GM12801 (cell line): ENCODE measurements around the gene EMSY.

Experiments
- CTCF ChIP-seq: IDR thresholded peaks from one replicate; pipeline ENCODE4 v1.5.1; 2011; ENCODE audit warnings: control low read depth; ENCODE audit not compliant: insufficient read length; ENCODE audit errors: extremely low read depth

The EMSY gene

DNA sequence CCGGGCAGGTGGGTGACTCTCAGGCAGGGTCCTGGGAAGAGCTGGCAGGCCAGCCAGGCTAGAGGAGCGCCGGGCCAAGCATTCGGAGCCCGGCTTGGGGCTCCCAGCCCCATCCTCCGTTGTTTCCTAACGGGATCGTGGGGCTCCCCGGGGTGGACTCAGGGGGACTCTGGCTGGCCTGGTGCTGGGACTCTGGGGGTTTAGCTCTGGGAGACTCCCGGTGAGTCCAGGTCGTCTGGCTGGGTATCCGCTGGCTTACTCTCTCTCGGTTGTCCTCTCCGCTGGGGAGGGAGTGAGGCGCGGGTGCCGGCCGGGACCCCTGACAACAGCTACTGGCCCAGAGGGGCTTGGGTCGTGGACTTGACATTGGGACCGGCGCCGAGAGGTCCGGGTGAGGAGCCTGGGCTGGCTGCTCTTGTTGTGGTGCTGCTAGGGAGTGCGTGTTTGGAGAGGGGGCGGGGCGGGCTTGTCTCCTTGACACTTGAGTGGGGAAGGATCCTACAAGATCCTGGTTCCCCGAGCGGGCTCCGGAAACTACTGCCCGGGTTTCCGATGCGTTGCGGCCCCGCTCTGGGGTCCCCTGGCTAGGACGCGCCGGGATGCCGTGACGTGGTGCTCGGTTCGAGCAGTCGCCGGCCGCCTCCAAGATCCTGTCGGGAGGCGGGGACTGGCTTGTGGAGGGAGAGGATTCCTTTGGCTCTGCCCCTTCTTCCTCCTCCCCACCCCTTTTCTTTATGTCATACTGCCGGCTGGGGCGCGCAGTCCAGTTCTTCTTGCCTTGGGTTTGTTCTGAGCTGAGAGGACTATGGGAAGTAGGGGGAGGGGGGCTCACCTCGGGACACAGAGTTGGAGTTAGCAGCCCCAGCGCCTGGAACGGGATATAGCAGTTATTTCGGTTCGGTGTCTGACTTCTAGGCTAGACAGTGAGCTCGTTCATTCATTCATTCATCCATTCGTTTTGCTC, 585 bp downstream of the EMSY start:
- TF ChIP-seq CTCF = no peak

GRCh38 chr11:76448506-76448905, 3.7 kb downstream of the EMSY start:
- TF ChIP-seq CTCF = no peak

DNA sequence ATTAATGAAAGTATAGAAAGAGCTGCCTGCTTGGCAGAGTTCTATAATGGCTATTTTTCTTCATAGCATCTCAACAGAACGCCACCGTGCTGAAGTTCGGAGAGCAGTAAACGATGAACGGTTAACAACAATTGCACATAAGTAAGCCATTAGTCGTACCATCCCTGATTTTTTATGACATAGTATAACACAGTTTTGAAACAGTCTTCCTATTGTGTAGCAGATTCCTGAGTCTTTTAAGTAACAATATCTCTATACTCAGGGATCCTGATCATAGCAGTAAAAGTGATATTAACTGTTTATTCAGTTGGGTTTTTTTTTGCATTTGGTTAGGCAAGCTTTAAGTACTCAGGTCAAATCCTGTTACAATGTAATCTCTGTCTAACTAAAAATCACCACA, 8.4 kb downstream of the EMSY start:
- TF ChIP-seq CTCF = no peak

DNA sequence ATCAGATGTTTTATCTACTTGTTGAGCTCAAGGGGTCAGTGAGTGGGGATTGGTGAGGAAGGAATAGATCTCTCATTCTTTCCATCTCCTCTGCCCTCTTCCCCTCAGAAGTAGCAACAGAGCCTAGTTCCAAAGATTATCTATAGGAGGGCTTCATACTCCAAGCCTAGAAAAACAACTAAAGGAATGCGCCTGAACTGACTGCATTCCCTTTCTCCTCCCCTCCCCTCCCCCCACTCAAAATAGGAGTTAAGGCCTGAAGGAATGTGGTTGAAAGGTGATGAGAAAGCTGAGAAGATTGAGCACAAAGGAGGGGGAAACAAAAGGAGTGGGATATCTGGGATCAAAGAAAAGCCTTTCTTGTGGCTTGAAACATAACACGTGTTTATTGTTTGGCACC, 10.5 kb downstream of the EMSY start:
- no peak for TF ChIP-seq CTCF

DNA sequence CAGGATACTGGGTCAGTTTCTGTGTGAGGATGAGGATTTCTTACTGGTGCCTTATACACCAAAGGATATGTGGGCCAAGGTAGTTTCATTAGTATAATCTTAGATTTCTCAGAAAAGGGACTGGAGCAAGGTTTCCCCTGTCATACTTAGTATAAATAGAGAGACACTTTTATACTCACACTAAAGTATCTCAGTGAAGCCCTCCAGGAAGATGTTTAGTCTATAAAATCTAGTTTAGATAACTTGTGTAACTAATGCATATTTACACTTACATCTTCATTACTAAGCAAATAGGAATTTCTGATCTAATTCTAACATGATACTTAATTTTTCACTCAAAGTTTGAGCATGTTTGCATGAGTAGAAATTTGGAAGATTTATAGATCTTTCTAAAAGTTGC, 11.1 kb downstream of the EMSY start:
- no peak for TF ChIP-seq CTCF

DNA sequence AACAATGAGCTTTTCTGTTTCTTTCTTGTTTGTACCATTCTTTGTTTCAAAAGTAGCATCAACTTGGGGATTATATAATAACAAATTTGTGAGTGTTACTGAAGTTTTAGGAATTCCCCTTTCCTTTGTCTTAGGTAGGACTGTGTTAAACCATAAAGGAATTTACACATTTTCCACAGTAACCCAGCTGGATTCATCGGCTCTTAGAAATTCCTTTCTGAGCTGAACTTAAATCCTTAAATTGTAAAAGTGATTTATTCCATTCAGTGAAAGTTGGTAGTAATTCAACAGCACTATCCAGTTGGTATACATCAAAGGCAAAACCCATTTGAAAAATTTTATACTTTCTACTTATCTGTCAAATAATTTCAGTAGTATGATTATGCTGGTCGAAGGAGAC, 11.8 kb downstream of the EMSY start:
- TF ChIP-seq CTCF = no peak

GRCh38 chr11:76459299-76459698, 14.5 kb downstream of the EMSY start:
- TF ChIP-seq CTCF = no peak
